Measurements from ENCODE around the gene MSRB2.

- no peak for TF ChIP-seq CTCF (IDR thresholded peaks at IDR 0.05)
- TF ChIP-seq EP300 (IDR thresholded peaks at IDR 0.05): no peak
- TF ChIP-seq POLR2A (IDR thresholded peaks at IDR 0.05): no peak
These were observed 16.3 kb downstream of the MSRB2 start for GRCh38 chr10:23111517-23112286.

Data from suprapubic skin (tissue), 3 donors.